Measurements from ENCODE around the gene TMEM181. TPM values are rescaled to one million over a fixed set of nuclear protein-coding genes. Genes with fewer than 3 reads are reported as not detected.

TMEM181 gene
- total RNA-seq, 1 experiment from 2014 or later = 24.3 TPM

- no peak for DNase-seq (ENCODE audit: extremely low read depth, low read depth)
Observed at GRCh38 chr6:158561321-158561884, 1.5 kb downstream of the TMEM181 start.

- DNase-seq (ENCODE audit: extremely low read depth, low read depth) = no peak
Observed at GRCh38 chr6:158561938-158562337, 2.0 kb downstream of the TMEM181 start.

DNA sequence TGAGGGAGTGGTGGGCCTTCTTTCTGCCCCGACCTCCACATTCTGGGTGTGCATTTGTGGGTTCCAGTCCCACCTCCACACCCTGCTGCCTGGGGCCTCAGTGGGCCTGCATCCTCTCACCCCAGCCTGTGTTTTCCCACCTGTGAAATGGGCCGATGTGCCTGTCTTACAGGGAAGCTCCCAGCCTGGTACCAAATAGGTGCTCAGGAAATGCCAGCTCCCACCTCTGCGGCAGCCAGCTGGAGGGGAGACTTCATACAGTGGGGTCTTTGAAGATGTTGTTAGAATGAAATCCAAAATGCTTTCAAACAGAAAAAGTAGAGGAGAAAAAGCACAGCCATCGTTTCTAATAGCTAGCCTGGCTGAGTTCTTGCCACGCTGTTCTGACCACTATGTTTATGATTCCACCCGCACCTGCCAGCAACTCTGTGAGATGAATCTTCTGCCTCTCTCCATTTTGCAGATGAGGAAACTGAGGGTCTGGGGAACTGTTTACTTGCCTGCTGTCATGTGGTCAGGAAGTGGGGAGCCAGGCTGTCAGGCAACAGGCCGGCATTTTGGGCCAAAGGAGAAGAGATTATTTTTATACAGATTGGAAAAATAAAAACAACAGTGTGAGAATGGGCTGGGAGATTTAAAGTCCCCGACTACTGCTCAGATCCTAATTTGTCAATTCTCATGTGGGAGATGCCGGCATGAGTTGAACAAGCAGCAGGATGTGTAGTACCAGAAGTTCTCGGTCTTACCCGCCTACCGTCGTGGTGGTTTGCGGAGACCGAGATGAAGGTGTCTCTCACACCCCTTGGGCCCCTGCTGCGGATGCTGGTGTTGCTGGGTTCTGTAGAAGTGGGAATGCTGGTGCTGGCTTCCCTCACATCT, 4.6 kb downstream of the TMEM181 start:
- DNase-seq (ENCODE audit: extremely low read depth, low read depth) = no peak

GRCh38 chr6:158565122-158565429, 5.2 kb downstream of the TMEM181 start:
- no peak for DNase-seq (ENCODE audit: extremely low read depth, low read depth)

GRCh38 chr6:158565482-158566040, 5.7 kb downstream of the TMEM181 start:
- DNase-seq (ENCODE audit: extremely low read depth, low read depth) = no peak

GRCh38 chr6:158566207-158566818, 6.4 kb downstream of the TMEM181 start:
- no peak for DNase-seq (ENCODE audit: extremely low read depth, low read depth)

GRCh38 chr6:158567152-158567551, 7.3 kb downstream of the TMEM181 start:
- no peak for DNase-seq (ENCODE audit: extremely low read depth, low read depth)

GRCh38 chr6:158567871-158568401, 8.0 kb downstream of the TMEM181 start:
- no peak for DNase-seq (ENCODE audit: extremely low read depth, low read depth)

- no peak for DNase-seq (ENCODE audit: extremely low read depth, low read depth)
Observed at GRCh38 chr6:158568549-158568948, 8.7 kb downstream of the TMEM181 start.

DNA sequence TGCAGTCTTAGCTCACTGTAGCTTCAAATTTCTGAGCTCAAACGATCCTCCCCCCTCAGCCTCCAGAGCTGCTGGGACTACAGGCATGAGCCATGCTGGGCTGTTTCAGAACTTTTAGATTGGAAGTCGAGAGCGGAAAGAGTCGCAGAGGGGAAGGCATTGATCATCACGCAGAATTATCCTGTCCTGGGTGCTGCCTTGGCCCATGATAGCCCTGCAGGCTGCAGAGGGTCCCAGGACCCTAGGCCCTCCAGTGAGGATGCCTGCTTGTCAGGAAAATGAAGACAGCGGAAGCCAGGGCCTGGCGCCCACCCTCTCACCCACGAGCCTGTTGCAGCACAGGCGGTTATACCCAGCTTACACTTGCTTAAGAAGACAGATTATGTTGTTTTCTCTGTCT, 9.1 kb downstream of the TMEM181 start:
- no peak for DNase-seq (ENCODE audit: extremely low read depth, low read depth)

- no peak for DNase-seq (ENCODE audit: extremely low read depth, low read depth)
Observed at GRCh38 chr6:158570681-158570962, 10.7 kb downstream of the TMEM181 start.

DNA sequence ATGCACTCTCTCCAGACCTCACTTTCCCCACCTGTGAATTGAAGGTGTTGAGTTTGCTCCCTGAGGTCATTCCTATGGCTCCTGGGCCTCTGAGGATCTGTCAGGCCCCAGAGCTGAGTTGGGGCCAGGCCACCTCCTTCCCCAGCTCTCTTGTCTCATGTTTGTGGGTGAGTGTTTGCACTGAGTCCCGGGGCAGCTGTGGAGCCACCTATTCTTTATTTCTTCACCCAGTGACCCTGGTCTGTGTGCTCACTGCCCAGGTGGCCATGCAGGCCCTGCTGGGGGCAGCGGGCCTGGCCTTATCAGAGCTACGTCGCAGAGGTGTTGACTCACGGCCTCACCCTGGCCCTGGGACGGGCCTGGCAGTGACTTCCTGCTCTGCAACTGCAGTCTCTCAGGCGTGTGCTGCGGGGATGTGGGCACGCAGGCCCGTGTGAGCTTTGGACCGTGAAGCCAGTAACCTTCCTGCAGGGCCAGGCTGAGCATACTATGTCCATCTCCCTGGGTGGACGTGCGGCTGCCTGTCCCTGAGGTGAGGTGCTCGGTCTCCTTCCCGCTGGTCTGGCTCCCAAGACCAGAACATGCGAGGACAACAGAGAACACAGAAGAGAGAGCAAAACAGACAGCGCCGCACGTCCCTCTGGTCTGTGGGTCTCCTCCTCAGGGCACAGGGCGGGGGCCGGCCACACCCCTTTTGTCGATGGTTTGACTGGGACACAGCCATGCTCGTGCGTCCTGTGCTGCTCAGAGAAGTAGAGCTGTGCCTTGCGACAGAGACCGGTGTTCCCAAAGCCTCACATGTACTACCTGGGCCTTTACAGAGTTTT, 12.1 kb downstream of the TMEM181 start:
- DNase-seq (ENCODE audit: extremely low read depth, low read depth) = no peak

- no peak for DNase-seq (ENCODE audit: extremely low read depth, low read depth)
Observed at GRCh38 chr6:158572653-158573541, 13.0 kb downstream of the TMEM181 start.

DNA sequence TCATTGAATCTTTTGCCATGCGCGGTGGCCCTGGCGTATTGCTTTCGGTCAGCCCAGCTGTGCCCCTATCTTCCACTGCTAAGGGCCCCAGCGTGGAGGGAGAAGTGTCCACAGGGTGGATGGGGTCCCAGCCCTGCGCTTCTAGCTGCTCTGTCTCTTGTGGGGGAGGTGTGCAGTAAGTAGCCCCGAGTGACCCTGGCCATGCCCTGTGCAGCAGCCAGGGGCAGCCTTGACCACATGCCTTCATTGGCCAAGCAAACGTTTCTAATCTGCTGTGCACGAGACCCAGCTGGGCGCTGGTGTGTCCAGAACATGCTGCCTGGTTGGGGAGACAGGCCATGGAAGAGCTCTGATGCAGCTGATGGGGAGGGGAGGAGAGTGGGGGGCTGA, 13.6 kb downstream of the TMEM181 start:
- DNase-seq (ENCODE audit: extremely low read depth, low read depth) = no peak

DNA sequence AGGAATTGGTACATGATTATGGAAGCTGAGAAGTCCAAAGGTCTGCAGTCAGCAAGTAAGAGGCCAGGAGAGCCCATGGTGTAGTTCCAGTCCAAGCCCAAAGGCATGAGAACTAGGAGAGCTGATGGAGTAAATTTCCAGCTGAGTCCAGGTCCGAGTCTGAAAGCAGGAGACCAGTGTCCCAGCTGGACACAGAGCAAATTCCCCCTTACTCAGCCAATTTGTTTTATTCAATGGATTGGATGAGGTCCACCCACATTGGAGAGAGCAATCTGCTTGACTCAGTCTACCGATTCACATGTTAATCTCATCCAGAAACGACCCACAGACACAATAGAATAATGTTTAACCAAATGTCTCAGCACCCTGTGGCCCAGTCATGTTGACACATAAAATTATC, 14.9 kb downstream of the TMEM181 start:
- DNase-seq (ENCODE audit: extremely low read depth, low read depth) = no peak

DNA sequence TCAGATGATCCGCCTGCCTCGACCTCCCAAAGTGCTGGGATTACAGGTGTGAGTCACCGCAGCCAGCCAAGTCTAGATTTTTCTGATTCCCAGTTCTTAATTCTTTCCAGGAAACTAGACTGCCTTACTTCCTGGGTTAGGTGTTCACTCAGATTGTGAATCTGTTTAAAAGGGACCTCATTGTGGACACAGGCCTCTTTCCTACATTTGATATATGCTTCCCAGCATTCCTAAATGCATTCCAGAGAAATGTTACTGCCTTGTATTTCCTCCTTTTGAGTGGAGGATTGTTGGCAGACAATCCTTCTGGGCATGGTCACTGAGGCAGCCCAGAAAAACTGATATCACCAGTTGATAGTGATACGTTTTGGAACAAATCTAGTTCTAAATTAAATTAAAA, 15.7 kb downstream of the TMEM181 start:
- DNase-seq (ENCODE audit: extremely low read depth, low read depth) = no peak

DNA sequence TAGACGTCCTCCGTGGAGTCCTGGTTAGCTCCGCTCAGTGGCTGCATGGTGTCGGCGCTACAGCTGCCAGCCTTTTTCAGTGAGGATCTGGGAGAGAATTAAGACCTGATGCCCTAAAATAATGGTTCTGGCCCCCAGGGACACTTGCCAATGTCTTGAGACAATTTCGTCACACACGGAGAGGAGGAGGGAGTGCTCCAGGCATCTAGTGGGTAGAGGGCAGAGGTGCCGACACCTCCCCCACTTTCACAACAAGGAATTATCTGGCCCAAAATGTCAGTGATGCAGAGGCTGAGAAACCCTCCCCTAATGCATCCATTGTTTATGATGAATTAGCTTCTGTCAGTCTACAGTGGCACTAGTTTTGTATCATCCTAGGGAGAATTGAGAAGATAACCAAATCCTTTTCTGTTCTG, 24.4 kb downstream of the TMEM181 start:
- no peak for DNase-seq (ENCODE audit: extremely low read depth, low read depth)

- DNase-seq (ENCODE audit: extremely low read depth, low read depth) = no peak
Observed at GRCh38 chr6:158586652-158587051, 26.8 kb downstream of the TMEM181 start.

DNA sequence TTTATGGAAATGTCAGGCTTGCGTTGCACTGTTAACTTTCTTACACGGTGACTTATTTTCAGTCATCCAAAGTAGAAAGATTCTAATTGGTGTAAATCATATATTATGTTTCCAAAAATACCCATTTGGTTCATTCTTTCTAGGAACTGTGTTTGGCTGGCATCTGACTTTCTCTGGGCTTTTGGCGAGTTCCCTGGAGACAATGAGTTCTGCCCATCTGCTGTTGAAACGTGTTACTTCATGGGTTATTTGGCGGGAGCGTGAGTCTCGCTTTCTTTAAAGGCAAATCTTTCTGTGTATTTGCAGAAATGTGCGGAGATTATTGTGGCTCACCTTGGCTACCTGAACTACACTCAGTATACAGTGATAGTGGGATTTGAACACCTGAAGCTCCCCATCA, 29.5 kb downstream of the TMEM181 start:
- no peak for DNase-seq (ENCODE audit: extremely low read depth, low read depth)
